Epithelial cell of prostate (primary cell): ENCODE results near the gene FHOD1.

Source experiments
- DNase-seq: peaks from one replicate; pipeline ENCODE4 v3.0.0-alpha.2; 2011; ENCODE audit warnings: low read depth, low spot score
- H3K27ac ChIP-seq: fragments of 450-650 bp; 2 replicates; pipeline ENCODE4 v1.5.1; 2017; ENCODE audit warnings: mild to moderate bottlenecking

Gene FHOD1

DNA sequence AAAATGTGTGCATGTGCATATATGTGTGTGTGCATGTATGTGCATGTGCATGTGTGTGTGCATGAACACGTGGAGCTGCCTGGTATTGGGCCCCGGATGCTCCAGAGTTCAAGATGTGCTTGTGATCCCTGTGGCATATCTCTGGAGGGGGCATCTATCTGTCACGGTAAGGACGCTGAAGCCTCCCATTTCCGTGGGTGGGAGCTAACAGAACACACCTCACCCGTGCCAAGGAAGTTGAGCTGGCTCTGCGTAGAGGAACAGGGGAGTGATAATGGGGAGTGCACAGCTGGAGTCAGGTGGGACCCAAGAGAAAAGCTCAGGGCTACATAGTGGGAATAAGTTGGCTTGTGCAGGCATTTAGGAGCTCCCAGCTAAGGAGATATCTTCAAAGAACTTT is 35.6 kb downstream of the FHOD1 start:
- H3K27ac ChIP-seq, result no peak overlapping the region
- DNase-seq, result no peak

DNA sequence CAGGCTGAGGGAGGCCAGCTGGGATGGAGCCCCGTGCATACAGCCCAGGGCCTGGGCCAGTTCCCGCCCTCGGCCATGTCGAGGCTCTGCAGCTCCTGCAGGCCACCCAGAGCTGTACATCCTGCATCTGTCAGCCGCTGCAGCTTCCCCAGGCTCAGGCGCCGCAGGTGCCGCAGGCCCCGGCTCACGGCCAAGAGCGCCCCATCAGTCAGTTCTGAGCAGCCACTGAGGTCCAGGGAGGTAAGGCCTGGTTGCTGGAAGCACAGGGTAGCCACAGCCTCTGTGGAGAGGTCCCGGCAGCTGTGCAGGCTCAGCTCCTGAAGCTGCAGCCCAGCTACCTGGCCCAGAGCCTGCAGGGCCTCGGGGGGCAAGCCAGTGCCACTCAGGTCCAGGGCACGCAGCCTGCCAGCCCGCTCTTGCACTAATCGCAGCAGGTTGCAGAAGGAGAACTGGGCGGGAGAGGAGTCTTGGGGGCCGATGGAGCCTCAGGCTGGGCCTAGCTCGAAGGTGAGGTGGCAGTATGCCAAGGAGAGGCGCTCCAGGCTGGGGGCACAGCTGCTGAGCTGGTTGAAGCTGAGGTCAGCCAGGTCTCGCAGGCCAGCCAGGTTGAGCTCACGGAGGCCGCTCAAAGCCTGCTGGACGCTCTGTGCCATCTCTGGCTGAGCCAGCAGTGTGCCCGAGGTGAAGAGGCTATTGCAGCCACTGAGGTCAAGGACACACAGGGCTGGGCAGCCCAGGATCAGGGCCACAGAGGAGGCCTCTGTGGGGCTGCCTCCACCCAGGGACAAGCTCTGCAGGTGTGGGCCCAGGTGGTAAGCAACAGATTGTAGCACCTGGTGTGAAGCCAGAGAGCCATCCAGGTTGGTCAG is 37.0 kb downstream of the FHOD1 start:
- no peak overlapping the region for H3K27ac ChIP-seq
- DNase-seq, result no peak

DNA sequence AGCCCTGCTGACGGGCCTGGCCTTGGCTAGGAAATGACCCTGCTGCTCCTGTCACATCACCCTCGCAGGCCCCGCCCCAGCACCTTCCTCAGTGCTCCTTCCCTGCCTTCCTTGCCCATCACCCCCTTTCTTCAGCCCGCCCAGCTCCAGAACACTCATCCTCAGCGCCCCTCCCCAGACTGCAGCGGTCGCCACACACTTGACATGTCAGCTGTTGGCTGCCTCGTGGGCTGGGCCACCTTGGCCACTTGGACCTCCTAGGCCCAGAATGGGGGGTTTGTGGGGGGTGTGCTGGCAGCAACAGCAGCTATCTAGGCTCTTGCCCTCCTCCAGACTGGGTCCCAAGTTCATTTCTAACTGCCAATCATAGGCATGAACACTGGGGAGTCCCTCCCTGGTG is 37.7 kb downstream of the FHOD1 start:
- H3K27ac ChIP-seq, result no peak overlapping the region
- DNase-seq, result no peak

DNA sequence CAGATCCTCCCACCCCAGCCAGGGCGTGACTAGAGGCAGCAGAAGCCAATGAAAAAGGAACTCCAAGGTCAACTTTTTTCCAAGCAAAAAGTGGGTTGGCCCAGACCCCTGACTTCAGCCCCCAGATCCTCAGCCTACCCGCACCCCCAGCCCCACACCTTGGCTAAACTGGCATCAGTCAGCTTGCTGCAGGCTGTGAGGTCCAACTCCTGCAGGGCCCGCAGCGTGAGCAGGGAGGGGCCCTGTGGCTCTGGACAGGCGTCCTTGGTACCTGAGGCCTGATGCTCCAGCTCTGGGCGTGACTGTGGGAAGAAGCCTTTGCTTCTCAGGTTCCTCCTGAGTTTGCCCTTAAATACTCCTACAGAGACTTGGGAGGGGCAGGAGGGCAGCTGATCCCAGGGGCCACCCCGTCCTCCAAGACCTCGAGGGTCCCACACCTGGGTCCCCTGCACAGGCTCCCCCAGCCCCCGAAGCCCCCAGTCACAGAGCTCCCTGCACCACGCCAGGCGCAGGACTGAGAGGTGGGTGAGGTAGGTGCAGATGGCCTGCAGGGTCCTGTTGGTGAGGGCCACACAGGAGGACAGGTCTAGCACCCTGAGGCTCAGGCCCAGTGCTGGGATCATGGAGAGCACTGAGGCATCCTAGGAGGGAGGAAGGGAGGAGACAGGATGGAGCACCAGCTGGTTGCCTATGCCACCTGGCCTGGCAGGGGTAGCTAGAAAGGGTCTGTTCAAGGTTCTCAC is 39.0 kb downstream of the FHOD1 start:
- no peak for DNase-seq

DNA sequence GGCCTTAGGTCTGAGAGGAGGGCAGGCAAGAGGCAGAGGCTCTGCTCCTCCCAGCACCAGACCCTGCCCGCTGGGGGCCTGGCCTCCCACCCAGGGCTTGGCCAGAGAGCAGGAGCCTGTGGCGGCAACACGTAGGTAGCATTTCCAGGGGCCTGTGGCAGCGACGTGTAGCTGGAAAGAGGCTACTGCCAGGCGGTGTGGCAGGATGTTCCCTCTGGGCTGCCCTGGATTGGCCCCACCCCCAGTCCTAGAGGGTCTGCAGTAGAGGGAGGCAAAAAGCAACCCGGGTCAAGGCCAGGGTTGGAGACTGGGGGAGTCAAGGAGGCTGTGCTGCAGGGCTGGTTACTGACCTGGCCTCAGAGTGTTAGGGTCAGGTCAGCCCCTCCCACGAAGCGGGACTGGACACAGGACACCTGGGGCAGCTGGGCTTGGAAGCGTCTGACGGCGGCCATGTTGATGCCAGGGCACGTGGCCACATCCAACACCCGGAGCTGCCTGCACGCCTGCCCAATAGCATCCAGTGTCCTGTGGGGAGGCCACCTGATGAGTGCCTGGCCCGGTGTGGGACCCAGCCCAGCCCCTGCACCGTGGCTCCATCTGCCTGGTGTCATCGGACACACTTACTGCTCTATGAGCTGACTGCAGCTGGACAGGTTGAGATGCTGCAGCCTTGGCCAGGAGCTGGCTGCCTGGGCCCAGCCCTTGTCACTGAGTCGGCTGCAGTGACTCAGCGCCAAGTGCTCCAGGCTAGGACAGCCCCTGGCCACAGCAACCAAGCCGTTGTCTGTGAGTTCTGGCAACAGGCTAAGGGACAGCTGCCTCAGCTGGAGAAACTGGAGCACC is 39.8 kb downstream of the FHOD1 start:
- H3K27ac ChIP-seq, result peak overlapping the region; percentile 70
- DNase-seq, result no peak

More for the DNA sequence above, 39.0 kb downstream of the FHOD1 start:
- H3K27ac ChIP-seq, result peak overlapping the region; percentile 70

DNA sequence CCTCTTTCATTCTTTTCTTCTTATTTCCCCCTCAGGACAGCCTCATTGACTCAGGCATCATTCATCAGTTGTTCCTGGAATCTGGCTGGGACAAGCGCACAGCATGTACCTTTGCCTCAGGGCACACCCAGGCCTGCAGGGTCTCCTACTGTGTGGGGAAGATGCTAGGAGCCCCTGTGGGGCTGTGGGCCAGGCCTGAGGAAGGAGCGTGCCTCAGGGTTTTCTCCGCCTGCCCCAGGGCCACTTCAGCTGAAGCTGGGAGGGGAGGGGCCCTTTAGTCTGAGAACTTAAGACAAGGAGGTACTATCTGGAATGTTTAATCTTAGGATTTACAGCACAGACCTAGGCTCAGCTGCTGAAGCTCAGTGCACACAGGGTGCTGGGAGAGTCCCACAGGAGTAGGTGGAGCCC is 40.4 kb downstream of the FHOD1 start:
- no peak for DNase-seq
- peak overlapping the region; percentile 70 for H3K27ac ChIP-seq

DNA sequence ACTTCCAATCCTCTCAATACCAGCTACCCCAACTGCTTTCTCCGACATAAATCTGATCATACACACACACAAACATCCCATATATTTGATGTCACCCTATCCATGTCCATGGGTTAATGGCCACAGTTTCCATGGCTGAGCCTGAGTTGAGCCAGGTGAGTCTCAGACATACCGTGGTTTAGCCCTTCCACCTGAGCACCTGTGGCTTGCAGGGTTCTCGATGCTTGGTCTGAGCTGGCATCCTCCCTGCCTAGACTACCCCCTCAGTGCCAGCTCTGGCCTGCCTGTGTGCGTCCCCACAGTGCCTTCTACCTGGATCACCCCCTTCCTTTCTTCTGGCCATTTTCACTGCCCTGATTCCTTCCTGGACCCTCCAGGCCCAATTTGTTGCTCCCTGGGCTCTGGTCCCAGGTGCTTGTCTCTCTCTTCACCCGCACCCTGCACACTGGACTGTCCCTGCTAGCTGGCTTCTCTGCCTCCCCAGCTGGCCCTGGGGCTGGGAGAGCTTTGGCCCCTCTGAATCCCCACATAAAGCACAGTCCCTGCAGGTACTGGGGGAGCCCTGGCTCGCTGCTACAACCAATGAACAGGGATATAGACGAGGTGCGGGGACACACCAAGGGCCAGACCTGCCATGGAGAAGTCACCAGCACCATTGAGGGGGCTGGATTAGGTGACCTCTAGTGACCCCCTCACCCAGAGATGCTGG is 41.0 kb downstream of the FHOD1 start:
- H3K27ac ChIP-seq, result peak overlapping the region; percentile 70
- DNase-seq, result no peak

DNA sequence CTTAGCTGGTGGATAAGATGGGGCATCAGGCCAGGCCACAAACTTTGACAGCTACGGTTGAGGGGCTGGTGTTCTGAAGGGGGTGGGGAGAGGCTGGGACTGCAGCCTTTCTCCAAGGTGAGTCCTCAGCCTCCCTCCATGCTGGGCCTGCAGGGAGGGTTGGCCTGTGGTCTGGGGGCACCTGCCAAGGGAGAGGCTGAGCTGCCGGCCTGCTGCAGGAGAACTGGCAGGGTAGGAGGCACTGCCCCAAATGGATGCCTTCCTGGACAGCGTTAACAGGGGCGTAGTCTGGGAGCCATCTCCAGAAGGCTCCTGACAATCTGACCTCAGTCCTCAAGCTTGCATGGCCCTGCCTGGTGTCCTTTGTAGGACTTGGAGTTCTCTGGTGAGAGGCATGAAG is 43.2 kb downstream of the FHOD1 start:
- H3K27ac ChIP-seq, result no peak overlapping the region
- DNase-seq, result no peak

DNA sequence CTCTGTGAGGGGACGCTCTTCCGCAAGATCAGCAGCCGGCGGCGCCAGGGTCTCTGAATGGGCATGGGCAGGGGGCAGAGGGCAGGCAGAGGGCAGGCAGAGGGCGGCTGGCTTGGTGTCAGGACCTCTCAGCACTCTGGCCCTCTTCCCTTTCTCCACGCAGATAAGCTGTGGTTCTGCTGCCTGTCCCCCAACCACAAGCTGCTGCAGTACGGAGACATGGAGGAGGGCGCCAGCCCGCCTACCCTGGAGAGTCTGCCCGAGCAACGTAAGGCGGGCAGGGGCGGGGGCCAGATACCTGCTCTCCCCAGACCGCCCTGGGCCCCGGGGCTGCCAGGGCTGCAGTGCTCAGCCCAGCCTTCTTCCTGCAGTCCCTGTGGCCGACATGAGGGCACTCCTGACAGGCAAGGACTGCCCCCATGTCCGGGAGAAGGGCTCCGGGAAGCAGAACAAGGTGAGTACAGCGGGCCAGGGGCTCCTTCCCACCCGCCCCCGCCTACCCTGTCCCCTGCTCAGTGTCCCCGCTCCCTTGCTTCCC is 44.3 kb downstream of the FHOD1 start:
- no peak overlapping the region for H3K27ac ChIP-seq
- no peak for DNase-seq

DNA sequence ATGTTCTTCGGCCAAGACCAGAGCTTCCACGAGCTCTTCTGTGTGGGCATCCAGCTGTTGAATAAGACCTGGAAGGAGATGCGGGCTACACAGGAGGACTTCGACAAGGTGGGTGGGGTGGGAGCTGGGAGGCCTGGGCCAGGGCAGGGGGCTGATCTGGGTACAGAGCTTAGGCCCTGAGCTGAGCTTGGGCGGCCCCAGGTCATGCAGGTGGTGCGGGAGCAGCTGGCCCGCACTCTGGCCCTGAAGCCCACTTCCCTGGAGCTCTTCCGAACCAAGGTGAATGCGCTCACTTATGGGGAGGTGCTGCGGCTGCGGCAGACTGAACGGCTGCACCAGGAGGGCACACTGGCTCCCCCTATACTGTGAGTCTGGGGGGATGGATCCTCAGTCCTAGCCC is 44.9 kb downstream of the FHOD1 start:
- H3K27ac ChIP-seq, result no peak overlapping the region
- DNase-seq, result no peak

DNA sequence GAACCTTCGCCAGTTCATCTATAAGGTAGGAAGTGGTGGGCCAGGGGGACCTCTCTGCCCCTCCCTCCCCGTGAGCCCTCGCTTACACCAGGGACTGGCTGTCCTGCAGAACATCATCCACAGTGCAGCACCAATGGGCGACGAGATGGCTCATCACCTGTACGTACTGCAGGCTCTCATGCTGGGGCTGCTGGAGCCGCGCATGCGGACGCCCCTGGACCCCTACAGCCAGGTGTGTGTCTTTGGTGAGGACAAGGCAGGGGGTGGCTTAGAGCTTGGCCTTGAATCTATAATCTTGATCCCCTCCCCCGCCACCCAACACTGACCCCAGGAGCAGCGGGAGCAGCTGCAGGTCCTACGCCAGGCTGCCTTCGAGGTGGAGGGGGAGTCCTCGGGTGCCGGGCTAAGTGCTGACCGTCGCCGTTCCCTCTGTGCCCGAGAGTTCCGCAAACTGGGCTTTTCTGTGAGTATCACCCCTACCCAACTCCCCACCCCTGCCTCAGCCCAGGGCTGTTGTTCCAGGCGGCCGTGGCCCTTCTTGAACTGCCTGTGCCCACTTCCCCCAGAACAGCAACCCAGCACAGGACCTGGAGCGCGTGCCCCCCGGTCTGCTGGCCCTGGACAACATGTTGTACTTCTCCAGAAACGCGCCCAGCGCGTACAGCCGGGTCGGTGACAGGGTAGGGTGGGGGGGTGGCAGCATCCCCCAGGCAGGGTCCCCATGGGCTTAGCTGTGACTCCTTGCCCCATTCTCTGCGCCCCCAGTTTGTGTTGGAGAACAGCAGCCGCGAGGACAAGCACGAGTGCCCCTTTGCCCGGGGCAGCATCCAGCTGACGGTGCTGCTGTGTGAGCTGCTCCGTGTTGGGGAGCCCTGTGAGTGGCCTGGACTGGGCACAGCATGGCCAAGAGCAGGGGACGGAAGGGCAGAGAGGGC is 45.6 kb downstream of the FHOD1 start:
- H3K27ac ChIP-seq, result no peak overlapping the region
- no peak for DNase-seq

DNA sequence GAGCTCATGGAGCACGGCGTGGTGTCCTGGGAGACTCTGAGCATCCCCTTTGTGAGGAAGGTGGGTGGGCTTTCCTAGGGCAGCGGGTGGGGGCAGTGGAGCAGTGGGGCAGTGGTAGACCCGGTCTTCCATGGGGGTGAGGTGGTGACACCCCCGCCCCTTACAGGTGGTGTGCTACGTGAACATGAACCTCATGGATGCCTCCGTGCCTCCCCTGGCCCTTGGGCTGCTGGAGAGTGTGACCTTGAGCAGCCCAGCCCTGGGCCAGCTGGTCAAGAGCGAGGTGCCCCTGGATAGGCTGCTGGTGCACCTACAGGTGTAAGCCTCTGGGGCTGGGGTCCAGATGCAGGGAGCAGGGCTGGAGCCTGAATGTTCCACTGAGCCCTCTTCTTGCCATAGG is 46.8 kb downstream of the FHOD1 start:
- no peak for DNase-seq
- no peak overlapping the region for H3K27ac ChIP-seq

DNA sequence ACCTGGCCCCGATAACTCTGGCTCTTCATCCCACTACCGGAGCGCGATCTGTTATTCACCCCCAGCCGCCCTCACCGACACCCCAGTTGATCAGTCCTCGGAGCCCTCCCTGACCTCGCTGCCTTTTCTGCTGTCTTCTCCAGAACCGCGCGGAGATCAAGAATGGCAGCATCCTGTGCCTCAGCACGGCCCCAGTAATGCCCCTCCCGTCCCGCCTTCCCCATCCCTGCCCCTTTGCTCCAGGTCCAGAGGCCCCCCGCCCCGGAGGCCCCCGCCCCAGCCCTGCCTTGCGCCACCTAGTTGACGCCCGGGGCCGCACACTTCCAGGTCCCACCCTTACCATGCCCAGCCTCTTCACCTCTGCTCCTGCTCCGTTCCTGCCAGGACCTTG is 47.5 kb downstream of the FHOD1 start:
- no peak for DNase-seq
- peak overlapping the region; percentile 81 for H3K27ac ChIP-seq

DNA sequence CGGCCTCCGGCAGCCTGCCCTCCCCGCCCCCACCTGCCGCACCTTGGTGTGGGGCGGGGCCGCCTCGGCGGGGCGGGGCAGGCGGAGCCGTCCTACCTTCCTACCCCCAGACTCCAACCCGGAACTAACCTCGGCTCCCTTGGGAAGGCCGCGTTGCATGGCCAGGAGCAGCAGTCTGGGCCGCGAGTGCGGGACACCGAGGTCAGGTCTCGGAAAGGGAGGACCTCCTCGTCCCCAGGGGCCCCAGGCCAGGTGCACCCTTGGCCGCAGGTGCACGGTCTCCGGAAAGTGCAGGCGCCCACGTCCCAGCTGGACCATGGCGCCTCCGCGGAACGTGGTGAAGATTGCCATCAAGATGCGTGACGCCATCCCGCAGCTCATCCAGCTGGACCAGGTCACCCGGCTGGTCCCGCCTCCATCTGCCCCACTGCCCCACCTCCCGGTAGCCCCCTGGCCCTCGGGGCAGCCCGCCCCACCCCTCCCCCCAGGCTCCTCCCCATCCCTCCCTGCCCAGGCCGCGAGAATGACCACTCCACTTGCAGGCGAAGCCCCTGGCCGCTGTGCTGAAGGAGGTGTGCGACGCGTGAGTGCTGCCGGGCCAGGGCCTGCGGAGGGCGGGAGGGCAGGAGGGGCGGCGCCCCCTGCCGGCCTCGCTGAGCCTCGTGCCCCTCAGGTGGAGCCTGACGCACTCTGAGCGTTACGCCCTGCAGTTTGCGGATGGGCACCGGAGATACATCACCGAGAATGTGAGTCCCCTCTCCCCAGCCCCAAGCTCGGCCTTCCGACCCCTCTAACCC is 48.1 kb downstream of the FHOD1 start, which contains the start of gene ELMO3:
TSS of gene ELMO3 (plus strand) at position 121 of the 797 bp plus-strand sequence. CDS start at position 317, 196 bp downstream.
- peak within 1 kb of the TSS; percentile 81 for H3K27ac ChIP-seq
- DNase-seq, result no peak

DNA sequence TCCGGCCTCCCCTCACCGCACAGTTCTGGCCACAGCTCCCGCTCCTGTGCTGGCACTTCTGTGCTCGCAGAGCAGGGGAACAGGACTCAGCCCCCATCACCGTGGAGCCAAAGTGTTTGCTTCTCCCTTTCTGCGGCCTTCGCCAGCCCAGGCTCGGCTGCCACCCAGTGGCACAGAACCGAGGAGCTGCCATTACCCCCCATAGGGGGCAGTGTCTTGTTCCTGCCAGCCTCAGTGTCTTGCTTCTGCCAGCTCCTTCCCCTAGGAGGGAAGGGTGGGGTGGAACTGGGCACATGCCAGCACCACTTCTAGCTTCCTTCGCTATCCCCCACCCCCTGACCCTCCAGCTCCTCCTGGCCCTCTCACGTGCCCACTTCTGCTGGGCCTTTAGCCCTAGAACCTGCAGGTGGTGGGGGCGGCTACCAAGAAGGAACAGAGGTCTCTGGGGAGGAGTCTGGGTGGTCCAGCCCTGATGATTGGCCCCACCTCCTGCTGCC is 49.0 kb downstream of the FHOD1 start:
- H3K27ac ChIP-seq, result peak overlapping the region; percentile 81
- DNase-seq, result peak; percentile 36

DNA sequence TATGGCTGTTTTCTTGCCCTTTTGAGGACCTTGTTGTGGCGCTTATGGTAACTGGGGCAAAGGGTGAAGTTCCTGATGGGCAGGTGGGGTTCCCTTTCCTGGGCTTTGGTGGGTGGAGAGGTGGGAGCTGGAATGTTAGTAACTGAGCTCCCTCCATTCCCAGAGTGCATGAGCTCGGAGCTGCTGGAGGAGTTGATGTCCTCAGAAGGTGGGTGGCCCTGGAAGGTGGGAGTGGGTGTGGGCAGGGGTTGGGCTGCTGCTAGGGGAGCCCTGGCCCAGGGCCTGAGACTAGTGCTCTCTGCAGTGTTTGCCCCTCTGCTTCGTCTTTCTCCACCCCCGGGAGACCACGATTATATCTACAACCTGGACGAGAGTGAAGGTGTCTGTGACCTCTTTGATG is 49.6 kb downstream of the FHOD1 start:
- no peak for DNase-seq
- peak overlapping the region; percentile 81 for H3K27ac ChIP-seq

DNA sequence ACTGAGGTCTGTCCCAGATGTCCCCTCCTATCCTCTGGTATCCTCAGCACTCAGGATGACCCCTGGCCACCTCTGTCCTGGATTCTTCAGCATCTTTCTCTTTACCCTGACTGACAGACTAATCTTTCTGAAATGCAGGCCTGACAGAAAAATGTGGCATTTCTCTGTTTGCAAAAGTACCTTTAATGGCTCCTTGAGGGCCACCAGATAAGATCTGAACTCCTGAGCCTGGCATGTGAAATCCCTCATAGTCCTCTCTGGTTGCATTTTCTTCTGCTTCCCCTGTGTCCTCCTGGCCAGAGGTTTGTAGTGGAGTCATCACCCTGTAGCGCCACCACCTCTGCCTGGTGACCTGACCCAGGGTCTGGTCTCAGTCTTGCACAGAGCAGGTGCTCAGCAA is 50.4 kb downstream of the FHOD1 start:
- no peak overlapping the region for H3K27ac ChIP-seq
- no peak for DNase-seq

DNA sequence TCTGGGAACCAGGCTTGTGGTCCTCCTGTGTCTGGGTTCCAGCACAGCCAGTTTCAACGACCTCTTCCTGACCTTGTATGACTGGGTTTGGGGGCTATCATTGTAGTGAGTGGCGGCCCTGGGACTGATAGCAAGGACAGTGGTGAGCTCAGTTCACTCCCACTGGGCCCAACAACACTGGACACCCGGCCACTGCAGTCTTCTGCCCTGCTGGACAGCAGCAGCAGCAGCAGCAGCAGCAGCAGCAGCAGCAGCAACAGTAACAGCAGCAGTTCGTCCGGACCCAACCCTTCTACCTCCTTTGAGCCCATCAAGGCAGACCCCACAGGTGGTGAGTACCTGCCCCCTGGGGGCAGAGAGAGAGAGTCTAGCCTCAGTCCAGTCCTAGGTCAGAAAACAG is 51.6 kb downstream of the FHOD1 start:
- no peak overlapping the region for H3K27ac ChIP-seq

More for the DNA sequence above, 51.6 kb downstream of the FHOD1 start:
- no peak for DNase-seq
